Right atrium auricular region (tissue), 2 donors: ENCODE results near the gene SAMD4A. TPM values are rescaled to one million over a fixed set of nuclear protein-coding genes. Genes with fewer than 3 reads are reported as not detected.

Source experiments
- DNase-seq: peaks from one replicate; pipeline ENCODE4 v3.0.0-alpha.2; 2019; ENCODE audit warnings: low spot score
- H3K27ac ChIP-seq, 2 donors: fragments of 200-600 bp; sonication (generic); 1 replicate in 1 of 2; 2 replicates in 1 of 2; pipeline ENCODE4 v1.5.1; 2016 to 2019
- H3K27me3 ChIP-seq, 2 donors: fragments of 200-600 bp; sonication (generic); one replicate each; pipeline versions ENCODE4 v1.5.1 to v1.6.0; 2017 to 2019
- H3K36me3 ChIP-seq: fragments of 200-600 bp; sonication (generic); one replicate; pipeline ENCODE4 v1.5.1; 2016
- H3K4me1 ChIP-seq, 2 donors: fragments of 200-600 bp; sonication (generic); one replicate each; pipeline versions ENCODE4 v1.5.1 to v1.6.0; 2017 to 2019
- H3K4me3 ChIP-seq, 2 donors: fragments of 200-600 bp; sonication (generic); 1 replicate in 1 of 2; 2 replicates in 1 of 2; pipeline ENCODE4 v1.5.1; 2017 to 2019; ENCODE audit warnings: mild to moderate bottlenecking in 1 of 2, moderate library complexity in 1 of 2
- H3K9me3 ChIP-seq, 2 donors: fragments of 200-600 bp; sonication (generic); one replicate each; pipeline ENCODE4 v1.5.1; 2019
- CTCF ChIP-seq, 2 donors: fragments of 200-600 bp; sonication (generic); IDR thresholded peaks; one replicate each; pipeline ENCODE4 v1.5.1; 2019; ENCODE audit warnings: antibody characterized with exemption in 2 of 2
- total RNA-seq, 2 donors: library from RNA; depleted of rRNA; stranded (reverse); fragments of >200 nt; gene quantifications; one replicate each; pipeline ENCODE4 v1.1.0, GENCODE V29; 2016

The SAMD4A gene
- total RNA-seq, 2 donors from 2014 or later = 74.5 to 102 TPM

- Histone ChIP-seq H3K4me3 (no peak overlapping the region), H3K27me3 (no peaks in the 10 kb centered on the region), H3K36me3 (no peaks in the 10 kb centered on the region), H3K4me1 (peaks cover 6 to 86% of the 10 kb centered on the region in 2 donors), H3K27ac (peak overlapping the region; percentile 86 to 97), H3K9me3 (no peaks in the 10 kb centered on the region)
- no peak for TF ChIP-seq CTCF (IDR thresholded peaks at IDR 0.05)
- DNase-seq = no peak
These were observed 108.6 kb downstream of the SAMD4A start for GRCh38 chr14:54675236-54676128.

DNA sequence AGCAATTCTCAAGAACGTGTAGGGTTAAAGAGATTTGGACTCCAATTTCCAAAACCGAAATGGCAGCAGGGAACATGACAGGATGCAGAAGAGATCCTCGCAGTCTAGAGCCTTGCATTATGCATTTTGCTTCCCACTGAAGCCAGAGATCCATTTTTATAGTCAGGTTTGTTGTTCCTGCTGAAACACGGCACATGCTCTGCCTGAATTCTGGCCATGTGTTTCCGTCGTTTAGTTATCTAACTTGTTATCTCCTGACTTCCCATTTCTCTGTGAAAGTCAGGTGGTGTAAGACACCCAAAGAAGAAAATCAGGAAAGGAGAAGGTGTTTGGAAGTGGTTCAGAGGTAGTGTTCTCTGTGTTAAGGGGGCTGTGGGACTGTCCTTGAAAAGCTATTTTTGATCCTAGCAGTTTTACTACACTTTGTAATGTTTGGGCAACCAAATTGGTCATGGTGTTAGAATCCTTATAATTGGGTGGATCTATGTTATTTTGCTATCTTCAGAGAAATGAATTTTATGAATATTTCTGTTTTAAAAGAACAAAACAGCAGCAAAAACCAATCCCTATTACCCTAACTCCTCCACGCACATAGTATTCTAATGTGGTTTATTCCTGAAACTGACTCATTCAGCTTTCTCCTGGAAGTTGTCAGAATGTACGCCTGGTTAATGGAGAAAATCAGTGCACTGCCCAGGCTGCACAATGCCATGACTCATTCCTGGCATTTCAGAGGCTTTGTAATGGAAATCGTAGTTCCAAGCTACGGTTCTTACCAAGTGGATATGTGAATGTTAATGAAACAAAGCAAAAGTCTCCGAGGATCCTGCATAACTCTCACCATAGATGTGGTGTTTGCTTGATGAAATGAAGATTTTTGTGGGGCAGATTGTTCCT is 110.1 kb downstream of the SAMD4A start:
- Histone ChIP-seq H3K4me1 (peaks cover 6 to 86% of the 10 kb centered on the region in 2 donors), H3K9me3 (no peaks in the 10 kb centered on the region), H3K27me3 (no peaks in the 10 kb centered on the region), H3K4me3 (no peak overlapping the region), H3K27ac (peak overlapping the region; percentile 86 to 97), H3K36me3 (no peaks in the 10 kb centered on the region)
- no peak for TF ChIP-seq CTCF (IDR thresholded peaks at IDR 0.05)
- peak; percentile 85 for DNase-seq

- no peak for DNase-seq
- no peak overlapping the region for H3K4me3 ChIP-seq
- no peak for TF ChIP-seq CTCF (IDR thresholded peaks at IDR 0.05)
- peaks cover 6 to 89% of the 10 kb centered on the region in 2 donors for H3K4me1 ChIP-seq
- no peaks in the 10 kb centered on the region for H3K9me3 ChIP-seq
- peak overlapping the region; percentile 86 to 97 for H3K27ac ChIP-seq
- no peaks in the 10 kb centered on the region for H3K27me3 ChIP-seq
- no peaks in the 10 kb centered on the region for H3K36me3 ChIP-seq
These were observed 113.7 kb downstream of the SAMD4A start for GRCh38 chr14:54680651-54681050.

DNA sequence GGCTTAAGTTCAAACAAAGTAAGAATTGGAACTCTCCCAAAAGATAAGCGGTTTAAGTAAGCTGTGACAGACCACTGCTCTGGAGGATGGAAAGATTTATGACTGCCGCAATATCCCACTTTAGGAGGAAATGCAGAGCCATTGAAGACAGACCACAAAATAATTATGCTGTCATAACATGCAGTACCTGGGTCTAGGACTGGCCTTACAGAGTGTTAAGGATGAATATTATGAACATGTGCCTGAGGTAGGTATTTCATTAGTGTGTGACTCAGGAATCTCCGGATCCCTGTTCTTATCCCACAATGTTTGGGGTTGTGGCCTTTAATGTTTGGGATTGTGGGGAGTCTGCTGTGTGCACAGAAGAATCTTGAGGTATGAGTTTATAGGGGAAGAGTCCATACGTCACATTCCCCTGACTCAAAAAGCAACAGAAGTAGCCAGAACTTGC is 114.9 kb downstream of the SAMD4A start:
- no peak for TF ChIP-seq CTCF (IDR thresholded peaks at IDR 0.05)
- H3K4me1 ChIP-seq = peaks cover under 1 to 89% of the 10 kb centered on the region in 2 donors
- DNase-seq = no peak

DNA sequence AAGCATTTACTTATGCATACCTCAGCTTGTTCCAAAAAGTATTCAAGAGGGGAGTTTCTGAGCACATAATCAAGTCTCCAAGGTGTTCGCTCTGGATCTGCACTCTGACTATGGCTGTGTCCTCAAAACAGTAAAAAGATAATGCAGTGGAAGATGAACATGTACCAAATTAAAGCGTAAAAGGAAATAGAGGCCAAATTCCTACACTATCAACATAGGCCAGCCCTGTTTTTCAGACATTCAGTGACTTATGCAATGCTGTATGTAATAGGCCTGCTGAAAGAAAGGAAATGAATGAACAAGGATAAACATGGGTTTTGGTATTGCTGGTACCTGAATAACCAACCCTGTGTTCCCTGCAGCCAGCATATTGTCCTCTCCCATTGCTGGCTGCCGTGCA is 115.7 kb downstream of the SAMD4A start:
- H3K27me3 ChIP-seq = no peaks in the 10 kb centered on the region
- no peak for DNase-seq
- TF ChIP-seq CTCF (IDR thresholded peaks at IDR 0.05) = no peak
- H3K27ac ChIP-seq = peak overlapping the region; percentile 86 to 97
- no peaks in the 10 kb centered on the region for H3K9me3 ChIP-seq
- no peak overlapping the region for H3K4me3 ChIP-seq
- peaks cover 0 to 90% of the 10 kb centered on the region in 2 donors for H3K4me1 ChIP-seq
- no peaks in the 10 kb centered on the region for H3K36me3 ChIP-seq

More for the DNA sequence above, 114.9 kb downstream of the SAMD4A start:
- Histone ChIP-seq H3K9me3 (no peaks in the 10 kb centered on the region), H3K36me3 (no peaks in the 10 kb centered on the region), H3K4me3 (no peak overlapping the region), H3K27me3 (no peaks in the 10 kb centered on the region), H3K27ac (peak overlapping the region; percentile 86 to 97)
